Kasumi-1 (cell line): ENCODE measurements around the gene CD207.
A peak's percentile ranks its signal among the peaks of the same experiment; 100 is the strongest.
"Not testable (repeated sequence)": the region's sequence is repeated elsewhere in the genome, so short reads cannot be mapped to it uniquely, and the experiment has no call there.

ENCODE experiments used
- DNase-seq, 2 experiments: peaks; one replicate each; lab custom pipeline; 2025; lab: John Stamatoyannopoulos, UW

The CD207 gene

GRCh38 chr2:70828914-70829824 is 6.4 kb downstream of the CD207 start:
- DNase-seq = no peak

- DNase-seq = no peak
Observed at GRCh38 chr2:70828115-70828514, 7.5 kb downstream of the CD207 start.

- peak; percentile 28 to 35 for DNase-seq
Observed at GRCh38 chr2:70827388-70827787, 8.2 kb downstream of the CD207 start.

- DNase-seq = no peak
Observed at GRCh38 chr2:70826696-70827350, 8.8 kb downstream of the CD207 start.

GRCh38 chr2:70823249-70823648 is 12.4 kb downstream of the CD207 start:
- DNase-seq = no peak

- DNase-seq = no peak
Observed at GRCh38 chr2:70822843-70823242, 12.8 kb downstream of the CD207 start.

- no peak for DNase-seq
Observed at GRCh38 chr2:70820499-70820898, 15.1 kb downstream of the CD207 start, which contains the start of gene CLEC4F. CLEC4F (minus strand) TSS chr2:70820599; CDS start chr2:70820523, 76 bp downstream.

- DNase-seq = no peak
Observed at GRCh38 chr2:70817284-70817954, 18.2 kb downstream of the CD207 start.

GRCh38 chr2:70816726-70817125 is 18.9 kb downstream of the CD207 start:
- DNase-seq = no peak

- DNase-seq = no peak
Observed at GRCh38 chr2:70808983-70809958, 26.3 kb downstream of the CD207 start.

- no peak for DNase-seq
Observed at GRCh38 chr2:70807828-70808118, 27.8 kb downstream of the CD207 start.

GRCh38 chr2:70807102-70807827 is 28.4 kb downstream of the CD207 start:
- no peak for DNase-seq

- no peak for DNase-seq
Observed at GRCh38 chr2:70806620-70807019, 29.0 kb downstream of the CD207 start.

GRCh38 chr2:70806013-70806412 is 29.6 kb downstream of the CD207 start:
- DNase-seq = no peak

- no peak for DNase-seq
Observed at GRCh38 chr2:70801607-70802263, 33.9 kb downstream of the CD207 start.

GRCh38 chr2:70799706-70800105 is 35.9 kb downstream of the CD207 start:
- DNase-seq = no peak

- DNase-seq = not testable (repeated sequence)
Observed at GRCh38 chr2:70797996-70798395, 37.6 kb downstream of the CD207 start.

- no peak for DNase-seq
Observed at GRCh38 chr2:70797506-70797905, 38.1 kb downstream of the CD207 start.

- DNase-seq = no peak
Observed at GRCh38 chr2:70796262-70796661, 39.4 kb downstream of the CD207 start.
